Mucosa of gallbladder (tissue), 1 donor: ENCODE results near the gene TDRD6. TPM values are rescaled to one million over a fixed set of nuclear protein-coding genes. Genes with fewer than 3 reads are reported as not detected.
"Not testable (repeated sequence)": the region's sequence is repeated elsewhere in the genome, so short reads cannot be mapped to it uniquely, and the experiment has no call there.

Source experiments
- DNase-seq: peaks from one replicate; pipeline ENCODE4 v3.0.0-alpha.2; 2020; ENCODE audit warnings: low spot score
- total RNA-seq: library from RNA; stranded (reverse); gene quantifications from one replicate; pipeline ENCODE4 v1.2.1, GENCODE V29; 2021
- donor health status: DM: no; HTN: no; CAD: no.

The TDRD6 gene
- total RNA-seq, 1 donor from 2014 or later = 1.3 TPM

DNA sequence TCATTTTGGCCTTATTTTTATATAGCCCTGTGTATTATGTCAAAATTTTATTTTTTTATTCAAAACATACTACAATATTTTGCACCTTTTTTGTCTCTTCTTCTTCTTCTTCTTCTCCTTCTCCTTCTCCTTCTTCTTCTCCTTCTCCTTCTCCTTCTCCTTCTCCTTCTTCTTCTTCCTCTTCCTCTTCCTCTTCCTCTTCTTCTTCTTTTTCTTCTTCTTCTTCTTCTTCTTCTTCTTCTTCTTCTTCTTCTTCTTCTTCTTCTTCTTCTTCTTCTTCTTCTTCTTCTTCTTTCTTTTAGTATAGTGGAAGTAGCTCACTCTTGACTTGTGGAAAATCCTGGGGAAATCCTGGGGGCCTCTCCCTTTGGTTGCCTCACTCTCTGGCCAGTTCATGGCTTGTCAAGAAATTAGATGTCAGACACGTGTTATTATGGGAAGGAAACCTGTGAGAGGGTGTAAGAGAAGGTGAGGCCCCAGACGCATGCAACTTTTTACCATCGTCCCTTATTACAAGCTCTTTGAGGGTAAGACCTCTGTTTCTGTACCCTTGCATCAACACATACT, 56.6 kb downstream of the TDRD6 start:
- DNase-seq = not testable (repeated sequence)

DNA sequence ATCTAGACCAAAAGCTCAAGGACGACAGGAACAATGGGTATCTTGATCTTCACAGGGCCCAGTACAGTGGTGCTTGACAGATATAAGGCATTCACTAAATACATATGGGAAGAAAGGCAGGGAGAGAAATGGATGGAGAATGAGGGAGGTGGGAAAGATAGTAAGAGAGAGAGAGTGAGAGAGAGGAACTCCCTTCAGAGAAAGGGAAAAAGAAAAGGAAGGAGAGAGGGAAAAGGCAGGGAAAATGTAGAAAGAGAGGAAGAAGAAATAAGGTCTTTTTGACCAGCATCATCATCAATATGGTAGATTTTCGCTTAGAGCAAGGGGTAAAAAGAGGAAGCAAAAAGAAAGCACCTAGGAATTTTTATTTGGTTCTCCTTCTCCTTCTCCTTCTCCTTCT, 58.3 kb downstream of the TDRD6 start:
- no peak for DNase-seq

DNA sequence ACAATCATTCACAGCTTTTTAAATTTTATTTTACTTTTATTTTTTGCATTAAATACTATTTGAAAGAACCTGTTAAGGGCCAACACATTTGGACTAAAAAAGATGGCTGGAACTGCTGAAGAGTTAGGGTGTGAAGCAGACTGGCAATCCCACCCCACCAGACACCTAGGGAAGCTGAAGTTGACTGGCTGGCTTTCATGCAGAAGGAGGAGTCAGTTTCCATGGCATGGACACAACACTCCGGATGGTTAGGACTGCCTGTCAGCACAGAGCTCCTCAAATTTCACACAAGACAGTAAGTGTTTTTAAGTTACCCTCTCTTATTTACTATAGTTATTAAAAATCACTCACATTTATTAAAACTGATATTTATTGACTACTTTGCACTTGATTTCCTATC, 59.0 kb downstream of the TDRD6 start, which contains the start of gene ANKRD66:
Gene ANKRD66, plus strand, starts transcription at position 238 of the 400 bp plus-strand sequence. CDS start 5,016 bp downstream, outside the sequence.
- no peak for DNase-seq

DNA sequence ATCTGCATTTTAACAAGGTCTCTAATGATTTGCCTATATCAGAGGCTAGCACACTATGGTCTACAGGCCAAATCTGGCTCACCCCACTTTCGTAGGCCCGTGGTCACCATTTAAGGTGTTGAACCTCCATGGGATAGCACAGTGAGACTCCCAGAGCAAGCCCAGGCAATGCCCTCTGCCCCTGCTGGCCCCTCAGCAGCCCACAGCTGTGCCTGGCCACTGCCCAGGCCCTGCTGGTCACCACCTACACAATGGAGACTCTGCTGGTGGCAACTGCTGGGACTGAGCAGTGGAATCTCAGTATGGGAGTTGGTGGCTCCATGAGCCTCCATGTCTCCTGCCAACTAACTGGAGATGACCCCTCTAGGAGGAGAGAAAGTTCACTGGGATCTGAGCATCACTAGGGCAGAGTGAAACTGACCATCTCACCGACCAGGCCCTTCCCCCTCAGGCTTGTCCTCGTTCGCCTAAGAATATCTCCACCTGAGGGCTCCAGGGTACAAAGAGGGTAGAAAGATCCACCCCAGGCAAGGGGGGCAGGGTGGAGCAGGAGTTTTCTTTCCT, 61.3 kb downstream of the TDRD6 start:
- no peak for DNase-seq

DNA sequence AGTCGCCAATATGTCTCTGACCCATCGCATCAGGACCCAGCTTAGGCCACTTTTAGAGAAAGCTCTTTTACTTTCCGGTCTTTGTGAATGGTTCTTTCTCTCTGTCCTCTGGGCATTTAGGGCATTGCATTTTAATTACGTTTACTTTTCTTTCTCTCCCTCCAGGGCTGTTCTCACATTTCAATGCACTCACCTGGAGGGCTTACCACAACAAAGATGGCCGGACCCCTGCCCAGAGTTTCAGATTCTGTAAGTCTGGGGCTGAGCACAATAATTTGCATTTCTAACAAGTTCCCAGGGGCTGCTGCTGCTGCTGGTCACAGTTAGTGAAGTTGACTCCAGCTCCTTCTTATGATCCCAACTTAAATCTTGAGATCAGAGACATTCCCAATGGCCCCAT, 62.0 kb downstream of the TDRD6 start:
- DNase-seq = no peak

DNA sequence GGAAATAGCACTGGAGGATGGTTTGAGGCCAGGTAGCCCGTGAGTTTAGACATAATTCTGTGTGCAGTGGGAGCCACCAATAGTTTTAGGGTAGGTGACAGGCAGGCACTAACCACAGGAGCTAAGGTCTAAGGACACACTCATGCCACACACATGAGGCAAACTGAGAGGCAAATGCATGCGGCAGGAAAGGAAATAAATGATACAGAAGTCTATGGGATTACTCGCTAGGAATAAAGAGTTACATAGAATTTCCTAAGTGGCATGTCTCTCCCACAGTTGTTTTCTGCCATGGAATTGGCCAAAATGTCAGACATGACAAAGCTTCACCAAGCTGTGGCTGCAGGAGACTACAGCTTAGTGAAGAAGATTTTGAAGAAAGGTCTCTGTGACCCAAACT, 64.0 kb downstream of the TDRD6 start:
- no peak for DNase-seq

Other genes starting within 250 kb of the TDRD6 start
- 61.7 TPM for gene RCAN2, start 196.4 kb upstream of the TDRD6 start, total RNA-seq
- 18.5 TPM for gene CYP39A1, start 35.1 kb upstream of the TDRD6 start, total RNA-seq
- 28.9 TPM for gene SLC25A27, start 34.9 kb upstream of the TDRD6 start, total RNA-seq
- gene PLA2G7, start 47.5 kb downstream of the TDRD6 start, total RNA-seq = 1.8 TPM
- gene ANKRD66, start 59.0 kb downstream of the TDRD6 start, total RNA-seq = not detected
- not detected for gene MEP1A, start 105.5 kb downstream of the TDRD6 start, total RNA-seq
- 10.1 TPM for gene ADGRF5, start 234.1 kb downstream of the TDRD6 start, total RNA-seq